Large intestine (tissue), 3 donors: ENCODE data around the gene P2RX6. TPM values are rescaled to one million over a fixed set of nuclear protein-coding genes. Genes with fewer than 3 reads are reported as not detected.
"Not testable (repeated sequence)": the region's sequence is repeated elsewhere in the genome, so short reads cannot be mapped to it uniquely, and the experiment has no call there.

Experiments used
- DNase-seq, 2 donors: peaks; one replicate each; pipeline versions ENCODE4 v3.0.0 to v3.0.0-alpha.2; 2013
- H3K27ac ChIP-seq: one replicate; pipeline ENCODE4 v1.5.1; 2013; ENCODE audit warnings: low read length
- H3K27me3 ChIP-seq: 2 replicates; pipeline ENCODE4 v1.6.1; 2013; ENCODE audit warnings: low read length; ENCODE audit not compliant: control insufficient read depth, insufficient read depth
- H3K36me3 ChIP-seq: 2 replicates; pipeline ENCODE4 v1.6.1; 2013; ENCODE audit warnings: low read length; ENCODE audit not compliant: control insufficient read depth, insufficient read depth
- H3K4me1 ChIP-seq: one replicate; pipeline ENCODE4 v1.6.1; 2013; ENCODE audit warnings: low read length; ENCODE audit not compliant: control insufficient read depth, insufficient read depth
- H3K4me3 ChIP-seq: one replicate; pipeline ENCODE4 v1.5.1; 2013; ENCODE audit warnings: low read length
- H3K9me3 ChIP-seq: one replicate; pipeline ENCODE4 v1.6.1; 2013; ENCODE audit warnings: mild to moderate bottlenecking, low read depth, low read length, moderate library complexity; ENCODE audit not compliant: control insufficient read depth
- WGBS: methylation state at CpG from one replicate; pipeline ENCODE4 v1.1.5; 2013; ENCODE audit warnings: low lambda C conversion rate; ENCODE audit not compliant: insufficient coverage; 5-methylcytosine and 5-hydroxymethylcytosine counted together
- polyA plus RNA-seq: library from polyadenylated mRNA; unstranded; fragments of 120-200 nt; gene quantifications from one replicate; pipeline ENCODE4 v1.2.1, GENCODE V29; 2013

The P2RX6 gene
- polyA plus RNA-seq, 1 donor = 1.4 TPM

- not testable (repeated sequence) for H3K27ac ChIP-seq, H3K9me3 ChIP-seq, H3K4me1 ChIP-seq, H3K36me3 ChIP-seq, H3K27me3 ChIP-seq, H3K4me3 ChIP-seq, DNase-seq
- 100% methylated on average over 1 of the region's 18 CpGs for WGBS
Measured at GRCh38 chr22:21061660-21062321, 46.8 kb downstream of the P2RX6 start.

GRCh38 chr22:21064425-21064824 lies 49.5 kb downstream of the P2RX6 start:
- not testable (repeated sequence) for H3K27me3 ChIP-seq, H3K9me3 ChIP-seq, DNase-seq, H3K27ac ChIP-seq, H3K4me1 ChIP-seq, H3K36me3 ChIP-seq, H3K4me3 ChIP-seq
- no CpG with 5 or more reads among the region's 11 CpGs for WGBS

- H3K27me3 ChIP-seq = no peaks in the 10 kb centered on the region
- no peak overlapping the region for H3K27ac ChIP-seq
- H3K4me3 ChIP-seq = no peak overlapping the region
- H3K36me3 ChIP-seq = no peaks in the 10 kb centered on the region
- 80% methylated on average over 1 of the region's 13 CpGs for WGBS
- peak in 1 of 2 donors; percentile 43 for DNase-seq
- H3K4me1 ChIP-seq = no peaks in the 10 kb centered on the region
- no peaks in the 10 kb centered on the region for H3K9me3 ChIP-seq
Measured at GRCh38 chr22:21064917-21065864, 50.2 kb downstream of the P2RX6 start.

GRCh38 chr22:21067075-21067900 lies 52.3 kb downstream of the P2RX6 start:
- no peak overlapping the region for H3K4me3 ChIP-seq
- H3K9me3 ChIP-seq = no peaks in the 10 kb centered on the region
- no peak overlapping the region for H3K27ac ChIP-seq
- WGBS = no CpG with 5 or more reads among the region's 28 CpGs
- no peak for DNase-seq
- no peaks in the 10 kb centered on the region for H3K4me1 ChIP-seq
- H3K27me3 ChIP-seq = no peaks in the 10 kb centered on the region
- no peaks in the 10 kb centered on the region for H3K36me3 ChIP-seq

- Histone ChIP-seq H3K4me3 (no peak overlapping the region), H3K27me3 (no peaks in the 10 kb centered on the region), H3K27ac (no peak overlapping the region), H3K4me1 (no peaks in the 10 kb centered on the region), H3K36me3 (no peaks in the 10 kb centered on the region), H3K9me3 (no peaks in the 10 kb centered on the region)
- WGBS = 100% methylated on average over 1 of the region's 12 CpGs
- no peak for DNase-seq
Measured at GRCh38 chr22:21067901-21068680, 53.1 kb downstream of the P2RX6 start.

- no CpG with 5 or more reads among the region's 4 CpGs for WGBS
- no peak for DNase-seq
- Histone ChIP-seq H3K4me3 (no peak overlapping the region), H3K9me3 (no peaks in the 10 kb centered on the region), H3K27ac (no peak overlapping the region), H3K4me1 (no peaks in the 10 kb centered on the region), H3K36me3 (no peaks in the 10 kb centered on the region), H3K27me3 (no peaks in the 10 kb centered on the region)
Measured at GRCh38 chr22:21068681-21069276, 53.8 kb downstream of the P2RX6 start.

- no peaks in the 10 kb centered on the region for H3K4me1 ChIP-seq
- no peak for DNase-seq
- WGBS = 60% methylated on average over 1 of the region's 5 CpGs
- no peak overlapping the region for H3K27ac ChIP-seq
- no peaks in the 10 kb centered on the region for H3K36me3 ChIP-seq
- H3K27me3 ChIP-seq = no peaks in the 10 kb centered on the region
- no peaks in the 10 kb centered on the region for H3K9me3 ChIP-seq
- no peak overlapping the region for H3K4me3 ChIP-seq
Measured at GRCh38 chr22:21069375-21069774, 54.4 kb downstream of the P2RX6 start.

GRCh38 chr22:21070690-21071615 lies 56.0 kb downstream of the P2RX6 start:
- Histone ChIP-seq H3K4me3 (no peak overlapping the region), H3K4me1 (no peaks in the 10 kb centered on the region), H3K9me3 (no peaks in the 10 kb centered on the region), H3K27ac (no peak overlapping the region), H3K27me3 (no peaks in the 10 kb centered on the region), H3K36me3 (no peaks in the 10 kb centered on the region)
- DNase-seq = no peak
- no CpG with 5 or more reads among the region's 17 CpGs for WGBS

- DNase-seq, H3K36me3 ChIP-seq, H3K27me3 ChIP-seq, H3K27ac ChIP-seq, H3K9me3 ChIP-seq, H3K4me1 ChIP-seq, H3K4me3 ChIP-seq: not testable (repeated sequence)
- no CpG with 5 or more reads among the region's 8 CpGs for WGBS
Measured at GRCh38 chr22:21071796-21072195, 56.8 kb downstream of the P2RX6 start.
